Measurements from ENCODE around the gene PITPNM1. TPM values are rescaled to one million over a fixed set of nuclear protein-coding genes. Genes with fewer than 3 reads are reported as not detected.

Gene PITPNM1
- total RNA-seq, 1 experiment from 2014 or later: 29.9 TPM

DNA sequence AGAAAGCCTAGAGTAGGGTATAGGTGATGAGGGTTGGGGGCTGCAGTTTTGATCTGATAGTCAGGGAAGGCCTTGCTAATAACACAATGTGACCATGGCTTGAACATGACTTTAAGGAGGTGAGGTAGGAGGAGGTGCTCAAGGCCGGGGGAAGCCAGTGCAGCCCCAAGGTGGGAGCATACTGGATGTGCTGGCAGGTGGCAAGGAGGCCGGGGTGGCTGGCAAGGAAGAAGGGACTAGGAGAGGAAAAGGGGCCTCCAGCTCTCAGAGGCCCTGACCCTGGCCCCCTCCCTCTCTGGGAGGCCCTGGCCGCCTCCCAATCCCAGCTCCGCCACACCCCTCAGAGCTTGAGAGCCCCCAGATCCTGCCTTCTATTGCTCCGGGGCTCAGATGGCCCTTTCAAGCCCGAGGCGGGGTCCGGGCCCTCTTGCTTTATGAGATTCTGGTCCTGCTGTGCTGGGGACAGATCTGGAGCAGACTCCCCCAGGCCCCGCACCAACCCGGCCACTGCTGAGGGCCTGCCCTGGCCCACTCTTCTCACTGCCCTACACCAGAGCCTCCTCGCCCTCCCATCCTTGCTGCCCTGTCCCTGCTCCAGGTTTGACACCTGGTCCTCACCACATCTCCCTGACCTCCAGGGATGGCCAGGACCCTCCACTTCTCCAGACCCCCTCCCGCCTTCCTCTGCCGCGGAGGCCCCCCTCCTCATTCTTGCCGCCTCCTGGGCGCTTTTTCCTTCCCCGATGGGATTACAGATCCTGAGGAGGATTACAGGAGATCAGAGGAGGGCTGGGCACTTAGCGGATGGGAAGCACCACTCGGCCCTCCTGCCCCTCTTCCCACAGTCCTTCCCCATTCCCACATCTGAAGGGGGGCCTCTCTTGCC is 1.8 kb downstream of the PITPNM1 start:
- DNase-seq (ENCODE audit: low spot score): no peak

DNA sequence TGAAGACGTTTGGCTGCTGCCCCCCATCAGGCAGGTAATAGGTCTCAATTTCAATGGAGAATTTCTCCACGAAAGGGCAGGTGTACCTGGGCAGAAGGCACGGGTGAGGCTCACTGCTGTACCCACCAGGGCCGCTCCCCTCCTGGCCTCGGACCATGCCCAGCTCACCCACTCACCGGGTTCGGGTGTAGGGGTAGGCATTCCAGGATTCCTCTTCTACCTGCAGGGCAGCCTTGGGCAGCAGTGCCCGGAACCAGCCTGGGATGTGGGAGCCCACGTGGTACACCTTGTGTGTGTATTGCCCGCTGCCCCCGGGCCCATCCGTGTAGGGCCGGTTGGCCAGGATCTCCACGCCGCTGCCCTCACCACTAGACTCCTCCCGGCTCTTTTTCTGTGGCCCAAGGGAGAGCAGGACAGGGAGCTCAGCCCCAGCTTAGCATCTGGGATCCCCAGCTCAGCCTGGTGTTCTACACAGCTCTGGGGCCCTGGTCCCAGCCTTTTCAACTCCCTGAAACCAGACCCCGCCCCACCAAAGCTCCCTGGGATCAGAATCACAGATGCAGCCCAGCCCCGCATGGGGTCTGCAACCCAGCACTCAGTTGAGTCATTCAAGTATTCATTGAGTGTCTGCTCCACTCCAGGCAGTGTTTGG is 2.7 kb downstream of the PITPNM1 start:
- no peak for DNase-seq (ENCODE audit: low spot score)

DNA sequence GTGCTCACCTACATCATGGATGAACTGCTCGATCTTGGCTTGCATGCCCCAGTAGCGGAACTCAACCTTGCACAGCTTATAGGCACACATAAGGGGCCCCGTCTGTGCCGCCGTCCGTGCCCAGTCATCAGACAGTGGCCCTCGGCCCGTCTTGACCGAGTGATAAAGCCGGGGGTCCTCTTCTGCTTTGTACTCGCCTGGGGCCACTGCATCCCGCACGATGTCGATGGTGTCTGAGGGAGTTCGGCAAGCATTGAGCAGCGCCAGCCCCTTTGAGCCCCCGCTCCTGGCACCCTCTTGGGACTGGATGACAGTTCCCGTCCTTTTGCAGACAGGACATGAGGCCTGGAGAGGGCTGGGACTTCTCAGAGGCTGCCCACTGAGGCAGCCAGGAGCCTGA is 3.3 kb downstream of the PITPNM1 start:
- no peak for DNase-seq (ENCODE audit: low spot score)

DNA sequence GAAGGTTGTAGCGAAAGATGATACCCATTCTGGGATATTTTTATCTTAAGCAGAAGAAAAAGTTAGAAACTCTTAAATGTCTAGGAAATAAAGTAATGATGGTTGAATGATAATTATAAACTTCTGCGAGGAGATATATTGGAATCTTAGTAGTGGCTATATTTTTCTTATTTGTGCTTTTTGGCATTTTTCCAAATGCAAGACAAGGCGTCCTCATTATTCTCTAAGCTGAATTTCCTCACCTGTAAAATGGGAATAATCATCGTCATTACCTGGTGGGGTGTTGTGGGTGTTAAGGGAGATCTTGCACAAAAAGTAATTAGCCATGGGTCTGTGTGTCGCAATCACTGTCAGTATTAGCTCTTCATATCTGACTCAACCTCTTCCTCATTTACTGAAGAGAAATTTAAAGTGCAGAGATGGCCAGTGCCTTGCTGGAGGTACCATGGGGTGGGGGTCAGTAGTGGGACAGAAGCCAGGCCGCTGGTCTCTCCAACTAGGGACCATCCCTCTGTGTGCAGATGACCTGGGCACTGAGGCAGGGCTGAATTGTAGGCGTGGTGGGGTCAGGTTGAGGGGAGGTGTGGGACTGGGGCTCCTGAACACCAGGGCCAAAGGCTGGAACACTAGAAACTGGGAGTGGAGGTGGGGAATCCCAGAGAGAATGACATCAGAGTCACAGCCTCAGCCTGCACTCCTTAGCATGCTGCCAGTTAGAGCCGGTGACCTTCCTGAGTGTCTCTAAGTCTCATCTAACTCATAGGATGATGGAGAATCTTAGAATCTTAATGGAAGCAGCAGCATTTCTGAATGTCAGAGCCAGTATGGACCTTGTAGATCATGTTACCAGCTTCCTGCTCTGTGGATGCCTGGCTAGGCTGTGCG is 4.1 kb downstream of the PITPNM1 start:
- DNase-seq (ENCODE audit: low spot score): no peak

DNA sequence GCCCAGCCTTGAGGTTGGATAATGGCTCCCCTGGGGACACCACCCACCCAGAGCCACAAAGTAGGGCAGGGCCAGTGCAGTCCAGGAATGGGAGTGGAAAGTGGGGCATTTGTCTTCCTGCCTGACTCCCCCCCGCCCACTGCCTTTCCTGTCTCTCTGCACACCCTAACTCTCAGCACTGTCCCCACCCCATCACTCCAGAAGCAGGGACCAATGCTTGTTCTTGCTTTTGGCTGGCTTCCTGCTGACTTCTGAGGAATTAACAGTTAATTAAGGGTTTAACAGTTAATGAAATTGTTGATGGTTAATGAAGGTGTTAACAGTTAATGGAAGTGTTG is 4.7 kb downstream of the PITPNM1 start:
- no peak for DNase-seq (ENCODE audit: low spot score)

DNA sequence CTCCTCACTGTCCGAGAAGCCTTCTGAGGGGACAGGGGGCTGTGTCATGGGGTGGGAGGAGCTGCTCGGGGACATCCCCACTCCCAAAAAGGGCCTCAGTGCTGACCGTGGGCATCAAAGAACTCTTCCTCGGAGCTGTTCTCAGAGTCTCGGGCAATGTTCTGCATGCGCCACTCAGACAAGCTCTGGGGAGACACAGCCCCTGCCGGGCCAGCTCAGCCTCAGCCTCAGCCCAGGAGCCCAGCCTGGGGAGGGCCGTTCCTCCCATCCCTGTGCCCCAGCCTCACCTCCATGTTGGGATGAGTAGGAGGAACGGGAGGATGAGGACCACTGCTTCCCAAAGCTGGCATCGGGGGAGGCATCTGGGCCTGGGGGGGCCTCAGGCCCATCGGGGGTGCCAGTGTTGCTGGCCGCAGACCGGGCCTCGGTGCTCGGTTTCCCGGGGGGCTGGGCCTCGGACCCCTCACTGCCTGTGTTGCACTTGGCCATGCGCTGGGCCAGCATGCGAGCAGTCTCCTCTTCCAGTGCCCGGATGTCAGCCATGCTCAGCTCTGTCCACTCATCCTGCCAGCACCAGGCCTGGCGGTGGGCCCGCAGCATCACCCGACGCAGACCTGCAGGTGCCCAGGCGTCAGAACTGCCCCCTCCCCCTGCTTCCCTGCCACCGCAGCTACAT is 5.2 kb downstream of the PITPNM1 start:
- DNase-seq (ENCODE audit: low spot score): no peak

DNA sequence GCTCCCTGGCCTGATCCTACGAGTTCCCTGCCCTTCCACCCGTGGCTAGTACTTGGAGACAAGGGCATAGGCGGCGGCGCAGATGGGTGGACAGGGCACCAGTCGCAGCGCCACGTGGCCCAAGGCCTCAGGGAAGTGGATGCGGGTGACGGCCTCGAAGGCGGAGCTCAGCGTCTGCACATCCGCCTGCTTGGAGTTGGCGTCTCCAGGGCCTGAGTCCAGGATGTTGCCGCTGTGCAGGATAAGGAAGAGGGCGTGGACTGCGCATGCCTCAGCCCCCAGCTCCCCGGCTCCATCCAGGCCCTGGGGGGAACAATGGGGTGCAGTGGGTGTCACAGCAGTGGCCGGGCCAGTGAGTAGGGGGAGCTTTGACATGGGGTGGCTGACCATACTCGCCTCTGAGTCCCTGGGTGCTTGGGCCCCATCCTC is 6.6 kb downstream of the PITPNM1 start:
- no peak for DNase-seq (ENCODE audit: low spot score)

DNA sequence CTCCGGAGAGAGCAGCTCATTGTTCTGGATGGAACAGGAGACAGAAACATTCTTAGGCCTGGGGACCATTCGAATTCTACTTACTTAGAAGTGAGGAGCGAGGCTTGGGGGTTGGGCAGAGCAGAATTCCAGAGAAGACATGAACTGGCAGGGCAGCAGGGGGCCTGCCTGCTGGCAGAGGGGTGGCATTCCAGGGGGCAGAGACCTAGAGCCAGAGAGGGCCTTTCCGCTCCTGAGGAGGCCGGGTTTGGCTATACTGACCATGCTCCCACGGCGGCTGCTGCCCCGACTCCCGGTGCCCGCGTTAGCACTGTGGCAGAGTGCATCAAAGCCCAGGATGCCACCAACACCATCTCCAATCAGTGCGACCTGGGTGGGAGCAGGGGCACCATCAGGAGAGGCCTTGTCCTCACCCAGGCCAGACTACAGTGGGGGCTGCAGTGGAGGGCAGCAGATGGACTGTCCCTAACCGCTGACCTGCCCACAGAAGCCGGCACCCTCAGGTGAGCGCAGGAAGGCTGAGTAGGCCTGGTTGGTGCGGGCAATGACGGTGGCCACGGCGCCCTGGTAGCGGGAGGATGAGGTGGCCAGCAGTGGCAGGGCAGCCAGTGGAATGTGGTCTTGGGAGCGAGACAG is 7.4 kb downstream of the PITPNM1 start:
- no peak for DNase-seq (ENCODE audit: low spot score)

DNA sequence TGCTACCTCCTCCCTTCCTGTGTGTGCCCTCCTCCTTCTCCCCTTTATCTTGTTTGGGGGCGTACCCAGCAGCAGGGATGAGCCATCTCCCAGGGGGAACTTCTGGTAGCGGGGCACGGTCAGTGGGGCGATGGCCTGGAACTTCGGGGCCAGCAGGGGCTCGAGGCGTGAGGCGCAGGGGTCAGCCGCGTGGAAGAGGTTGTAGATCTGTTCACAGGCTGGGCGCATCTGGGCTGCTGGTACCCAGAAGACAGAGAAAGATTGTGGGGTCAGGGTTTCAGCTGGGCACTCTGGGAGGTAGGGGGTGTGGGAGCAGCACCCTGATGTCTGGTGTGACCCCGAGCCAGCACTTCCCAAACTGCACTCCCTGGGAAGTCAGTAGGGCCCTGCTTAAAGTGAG is 9.1 kb downstream of the PITPNM1 start:
- no peak for DNase-seq (ENCODE audit: low spot score)

DNA sequence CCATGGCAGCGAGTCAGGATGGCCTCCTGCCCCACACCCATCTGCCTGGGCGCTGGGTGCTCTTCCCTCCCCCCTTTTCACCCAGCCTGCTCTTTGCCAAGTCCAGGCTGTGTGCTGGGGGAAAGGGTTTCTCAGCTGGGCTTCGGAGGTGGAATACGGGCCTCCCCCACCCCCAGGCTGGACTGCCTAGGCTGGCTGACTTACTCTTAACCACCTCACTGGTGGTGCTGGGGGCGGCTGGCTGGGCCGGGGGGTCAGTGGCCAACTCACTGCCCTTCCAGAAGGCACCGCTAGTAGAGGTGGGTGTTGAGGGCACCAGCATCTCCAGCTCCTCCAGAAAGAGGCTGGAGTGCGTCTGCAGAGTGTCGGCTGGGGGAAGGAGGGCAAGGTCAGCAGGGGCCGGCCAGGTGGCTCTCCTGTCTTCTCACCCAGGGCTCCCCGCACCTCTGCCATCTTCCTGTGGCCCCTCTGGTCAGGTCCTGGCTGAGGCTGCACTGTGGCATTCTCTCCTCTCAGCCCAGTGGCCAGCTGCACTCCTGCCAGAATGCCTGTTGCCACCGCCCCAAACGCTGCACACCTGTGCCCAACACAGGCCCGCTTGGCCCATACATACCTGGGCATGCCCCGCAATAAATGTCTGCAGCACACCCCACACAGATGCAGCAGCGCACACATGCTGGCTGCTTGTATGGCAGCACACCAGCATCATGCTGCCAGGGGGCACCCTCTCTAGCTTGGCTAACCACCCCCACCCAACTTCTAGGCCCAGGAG is 9.7 kb downstream of the PITPNM1 start:
- no peak for DNase-seq (ENCODE audit: low spot score)

DNA sequence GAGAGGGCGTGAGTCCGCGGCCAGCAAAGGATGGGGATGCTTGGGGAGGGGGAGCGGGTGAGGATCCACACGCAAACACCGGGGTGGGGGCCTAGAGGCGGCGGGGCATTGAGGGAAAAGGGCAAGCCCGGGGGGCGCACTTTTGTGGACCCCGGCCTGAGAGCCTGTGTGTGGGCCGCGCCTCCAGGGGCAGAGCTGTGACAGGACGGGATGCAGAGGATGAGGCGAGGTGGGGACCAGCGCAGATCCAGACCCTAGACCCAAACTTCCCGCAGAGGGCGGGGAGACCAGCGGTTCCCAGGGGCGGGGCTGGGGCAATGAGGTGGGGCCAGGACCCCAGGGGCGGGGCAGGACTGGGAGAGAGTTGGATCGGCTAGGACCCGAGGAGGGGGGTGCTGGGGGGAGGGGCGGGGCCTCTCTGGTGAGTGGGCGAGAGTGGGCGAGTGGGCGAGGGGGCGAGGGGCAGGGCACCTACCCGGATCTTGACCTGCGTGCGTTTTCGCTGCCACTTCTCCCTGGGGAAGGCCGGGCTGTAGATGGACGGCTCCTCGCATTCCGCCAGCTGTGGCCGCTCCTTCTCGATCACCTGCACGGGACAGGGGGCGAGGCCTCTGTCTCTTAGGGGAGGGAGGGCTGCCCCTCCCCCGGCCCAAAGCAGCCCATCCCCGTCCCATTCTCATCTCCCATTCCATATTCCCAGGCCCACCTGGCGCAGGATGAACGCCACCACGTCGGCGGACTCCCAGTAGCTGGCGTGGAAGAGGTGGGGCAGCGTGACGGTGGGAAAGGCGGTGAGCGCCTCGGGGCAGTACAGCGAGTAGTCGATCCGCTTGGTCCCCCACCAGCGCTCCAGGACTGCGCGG is 10.6 kb downstream of the PITPNM1 start:
- no peak for DNase-seq (ENCODE audit: low spot score)

DNA sequence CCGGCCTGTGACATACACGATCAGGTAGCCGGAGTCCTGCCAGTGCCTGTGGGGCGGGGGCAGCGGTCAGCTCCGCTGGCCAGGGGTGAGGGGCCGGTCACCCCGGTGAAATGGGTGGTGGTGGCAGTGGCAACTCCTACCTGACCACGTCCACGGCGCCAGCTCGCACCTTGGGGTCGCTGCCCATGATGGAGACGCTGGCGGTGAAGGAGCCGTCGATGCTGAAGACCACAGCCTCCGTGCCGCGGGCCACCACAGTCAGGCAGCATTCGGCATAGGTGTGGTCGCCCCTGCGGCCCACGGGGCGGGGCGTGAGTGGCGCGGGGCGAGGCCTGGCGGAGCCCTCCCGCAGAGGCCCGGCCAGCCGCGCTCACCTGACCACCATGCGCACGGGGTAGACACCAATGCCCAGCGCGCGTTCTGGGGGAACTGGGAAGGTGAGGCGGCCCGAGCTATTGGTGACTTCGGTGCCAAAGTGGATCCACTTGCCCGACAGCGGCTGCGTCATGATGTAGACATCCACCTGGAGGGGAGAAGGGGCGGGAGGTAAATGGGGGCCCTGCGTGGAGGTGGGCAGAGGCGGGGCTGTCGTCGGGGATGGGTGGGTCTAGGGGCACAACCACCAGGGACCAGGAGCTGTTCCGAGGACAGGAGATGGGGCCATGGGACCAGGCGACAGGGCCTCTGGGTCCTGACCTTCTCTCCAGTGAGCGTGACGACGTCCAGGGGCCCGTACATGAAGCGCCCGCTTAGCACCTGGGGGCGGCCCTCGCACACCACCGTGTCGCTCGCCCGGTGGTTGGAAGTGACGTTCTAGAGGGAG is 11.4 kb downstream of the PITPNM1 start:
- no peak for DNase-seq (ENCODE audit: low spot score)

DNA sequence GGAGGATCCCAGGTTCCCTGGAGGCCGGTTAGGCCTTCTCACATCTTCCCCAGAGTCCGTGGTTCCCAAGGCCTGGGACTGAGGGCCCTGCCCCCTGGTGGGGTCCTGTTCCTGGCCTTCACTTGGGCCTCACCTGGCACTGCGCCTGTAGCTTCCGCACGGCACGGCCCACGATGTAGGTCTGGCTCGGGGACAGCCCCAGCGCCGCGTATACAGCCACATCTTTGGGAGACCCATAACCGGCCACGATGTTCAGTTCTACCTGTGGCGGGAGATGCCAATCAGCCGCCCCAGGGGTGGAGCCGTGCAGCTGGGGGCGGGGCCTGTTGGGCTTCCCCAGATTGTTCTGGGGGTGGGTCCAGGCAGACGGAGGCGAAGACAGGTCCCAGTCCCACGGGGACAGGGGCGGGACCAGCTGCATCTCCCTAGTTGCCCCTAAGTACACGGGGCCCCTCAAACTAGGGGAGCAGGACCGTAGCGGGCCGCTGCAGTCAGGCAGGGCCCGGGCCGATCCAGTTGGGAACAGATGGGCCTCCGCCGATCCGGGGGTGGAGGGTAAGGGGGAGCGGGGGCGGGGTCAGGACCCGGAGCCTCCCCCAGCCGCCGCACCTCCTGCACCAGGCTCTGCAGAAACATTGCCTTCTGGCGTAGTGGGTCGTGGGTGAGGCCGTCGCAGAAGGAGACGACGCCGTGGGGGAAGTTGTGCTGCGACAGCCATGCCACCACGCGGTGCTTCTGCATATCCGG is 12.2 kb downstream of the PITPNM1 start:
- no peak for DNase-seq (ENCODE audit: low spot score)

DNA sequence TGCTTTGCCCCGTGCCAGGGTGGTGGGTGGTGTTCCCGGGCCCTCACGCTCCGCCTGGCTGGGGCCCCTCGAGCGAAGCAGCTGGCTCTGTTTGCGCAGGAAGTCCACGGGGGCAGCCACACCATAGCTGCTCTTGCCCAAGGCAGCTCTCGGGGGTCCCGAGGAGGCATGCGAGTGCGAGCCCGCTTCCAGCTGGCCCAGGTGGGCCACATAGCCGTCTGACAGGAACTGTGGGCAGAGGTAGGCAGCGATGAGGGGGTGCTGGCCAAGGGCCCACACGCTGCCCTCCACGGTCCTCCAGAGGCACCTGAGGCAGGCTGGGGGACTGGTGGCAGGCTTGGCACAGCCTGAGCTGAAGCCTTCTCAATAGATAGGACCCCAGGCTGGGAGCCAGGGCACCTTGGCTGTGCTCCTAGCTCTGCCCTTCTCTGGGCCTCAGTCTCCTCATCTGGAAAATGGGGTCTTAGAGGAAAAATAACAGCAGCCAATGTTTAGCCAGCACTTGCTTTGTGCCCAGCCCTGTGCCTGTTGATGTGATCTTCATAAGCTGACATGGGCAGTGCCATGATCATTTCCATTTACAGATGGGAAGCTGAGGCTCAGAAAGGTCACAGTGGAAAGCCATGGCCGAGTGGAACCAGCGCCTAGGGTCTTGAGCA is 13.0 kb downstream of the PITPNM1 start:
- DNase-seq (ENCODE audit: low spot score): no peak

DNA sequence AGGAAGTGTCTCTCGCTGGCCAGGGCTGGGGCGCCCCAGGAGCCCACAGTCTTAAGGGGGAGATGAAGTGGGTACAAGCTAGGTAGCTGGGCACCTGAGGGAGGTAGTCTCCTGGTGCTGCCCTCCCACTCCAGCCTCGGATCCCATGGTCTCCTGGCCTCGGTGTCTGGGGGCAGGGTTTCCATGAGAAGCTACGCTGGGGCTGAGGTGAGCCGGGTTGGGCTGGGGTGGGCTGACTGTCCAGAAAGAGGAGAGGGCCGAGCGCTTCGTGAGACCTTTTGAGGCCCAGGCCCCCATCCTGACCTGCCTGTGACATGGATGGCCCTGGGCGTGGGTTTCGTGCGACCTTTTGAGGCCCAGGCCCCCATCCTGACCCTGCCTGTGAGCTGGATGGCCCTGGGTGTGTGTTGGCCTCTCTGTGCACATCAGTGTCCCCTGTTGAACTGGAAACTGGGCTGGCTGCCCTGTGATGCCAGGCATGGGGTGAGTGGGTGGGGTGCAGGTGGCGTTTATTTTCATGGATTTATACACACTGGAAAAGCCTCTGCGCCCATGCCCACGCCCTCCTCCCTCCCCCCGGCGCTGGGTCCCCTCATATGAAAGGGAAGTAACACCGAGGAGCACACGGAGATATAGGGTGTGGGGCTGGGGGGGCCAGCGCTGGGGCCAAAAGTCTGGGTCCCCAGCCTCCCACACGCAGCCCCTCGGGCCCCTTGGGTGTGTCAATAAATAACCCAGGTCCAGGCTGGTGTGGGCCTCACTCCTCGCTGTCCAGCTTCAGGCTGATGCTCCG is 13.7 kb downstream of the PITPNM1 start:
- no peak for DNase-seq (ENCODE audit: low spot score)

DNA sequence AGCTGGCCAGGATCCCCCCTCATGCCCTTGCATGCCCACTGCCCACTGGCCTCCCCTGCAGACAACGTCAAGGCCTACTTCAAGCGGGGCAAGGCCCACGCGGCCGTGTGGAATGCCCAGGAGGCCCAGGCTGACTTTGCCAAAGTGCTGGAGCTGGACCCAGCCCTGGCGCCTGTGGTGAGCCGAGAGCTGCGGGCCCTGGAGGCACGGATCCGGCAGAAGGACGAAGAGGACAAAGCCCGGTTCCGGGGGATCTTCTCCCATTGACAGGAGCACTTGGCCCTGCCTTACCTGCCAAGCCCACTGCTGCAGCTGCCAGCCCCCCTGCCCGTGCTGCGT is 14.5 kb downstream of the PITPNM1 start:
- no peak for DNase-seq (ENCODE audit: low spot score)

All from A172 (cell line).